ENCODE measurements around the gene PPP1R13B.

GRCh38 chr14:103694572-103695026, 152.8 kb downstream of the PPP1R13B start:
- TF ChIP-seq ZNF274 (IDR thresholded peaks at IDR 0.05; ENCODE audit: low read depth, low read length) = no peak
- no peak for TF ChIP-seq SUZ12 (IDR thresholded peaks at IDR 0.05; ENCODE audit: extremely low read depth, insufficient read depth, insufficient read length)
- no peak for TF ChIP-seq YY1 (IDR thresholded peaks at IDR 0.05; ENCODE audit: insufficient read depth, insufficient read length)
